HepG2 (cell line): ENCODE results near the gene CELSR3. TPM values are rescaled to one million over a fixed set of nuclear protein-coding genes. Genes with fewer than 3 reads are reported as not detected.

Experiments
- ATF2 ChIP-seq: sonication (generic); formaldehyde crosslinking; IDR thresholded peaks from 2 replicates; pipeline ENCODE4 v1.4.0; 2020; ENCODE audit warnings: missing genetic modification reagents
- ATF5 ChIP-seq: sonication (generic); formaldehyde crosslinking; IDR thresholded peaks from 2 replicates; pipeline ENCODE4 v1.4.0; 2020; ENCODE audit warnings: mild to moderate bottlenecking, low read depth, missing genetic modification reagents
- ATF6 ChIP-seq: sonication (generic); formaldehyde crosslinking; conservative IDR thresholded peaks from 2 replicates; pipeline ENCODE4 v1.4.0; 2020; ENCODE audit warnings: missing genetic modification reagents
- BATF2 ChIP-seq: sonication (generic); formaldehyde crosslinking; IDR thresholded peaks from 2 replicates; pipeline ENCODE4 v1.8.0; 2022; ENCODE audit warnings: mild to moderate bottlenecking, missing genetic modification reagents, moderate library complexity
- CBX2 ChIP-seq, 2 experiments: fragments of 200-600 bp in 1 of 2; sonication (generic); formaldehyde crosslinking in 1 of 2; IDR thresholded peaks; 2 replicates each; pipeline versions ENCODE4 v1.7.0 to v1.8.1; 2018 to 2022; ENCODE audit warnings: low read depth in 2 of 2, low read length in 1 of 2, mild to moderate bottlenecking in 1 of 2, missing genetic modification reagents in 1 of 2
- CEBPB ChIP-seq: IDR thresholded peaks from 2 replicates; pipeline ENCODE4 v1.6.1; 2011; ENCODE audit warnings: low read depth, low read length, improper control_type of control experiment, borderline replicate concordance
- DPF2 ChIP-seq: sonication (generic); formaldehyde crosslinking; IDR thresholded peaks from 2 replicates; pipeline ENCODE4 v1.4.0; 2020; ENCODE audit warnings: mild to moderate bottlenecking, low read depth, missing genetic modification reagents, borderline replicate concordance
- FOXA3 ChIP-seq: IDR thresholded peaks from 2 replicates; pipeline ENCODE4 v1.6.1; 2016; ENCODE audit warnings: missing genetic modification reagents, missing compliant biosample characterization
- GFI1 ChIP-seq: sonication (generic); formaldehyde crosslinking; IDR thresholded peaks from 2 replicates; pipeline ENCODE4 v1.5.0; 2020; ENCODE audit warnings: missing genetic modification reagents, mild to moderate bottlenecking, borderline replicate concordance
- HNRNPLL ChIP-seq: fragments of 200-400 bp; formaldehyde crosslinking; IDR thresholded peaks from 2 replicates; pipeline ENCODE4 v1.6.1; 2017; ENCODE audit warnings: mild to moderate bottlenecking, low read depth, low read length; ENCODE audit not compliant: poor library complexity, severe bottlenecking
- KDM3A ChIP-seq: IDR thresholded peaks from 2 replicates; pipeline ENCODE4 v1.6.1; 2018; ENCODE audit warnings: low read depth, missing compliant biosample characterization
- PCBP2 ChIP-seq: fragments of 200-400 bp; formaldehyde crosslinking; optimal IDR thresholded peaks from 2 replicates; pipeline ENCODE3; 2018; ENCODE audit warnings: low read length, low read depth; ENCODE audit not compliant: poor library complexity, severe bottlenecking
- SCMH1 ChIP-seq: sonication (generic); formaldehyde crosslinking; IDR thresholded peaks from 2 replicates; pipeline ENCODE4 v1.9.0; 2021; ENCODE audit warnings: missing genetic modification reagents, mild to moderate bottlenecking, borderline replicate concordance
- SOX5 ChIP-seq: IDR thresholded peaks from 2 replicates; pipeline ENCODE4 v1.6.1; 2016; ENCODE audit warnings: borderline replicate concordance
- SRY ChIP-seq: sonication (generic); formaldehyde crosslinking; IDR thresholded peaks from 2 replicates; pipeline ENCODE4 v1.8.0; 2022; ENCODE audit warnings: mild to moderate bottlenecking, missing genetic modification reagents
- ZFP37 ChIP-seq: sonication (generic); formaldehyde crosslinking; IDR thresholded peaks from 2 replicates; pipeline ENCODE4 v1.4.0; 2020; ENCODE audit warnings: missing genetic modification reagents, borderline replicate concordance
- ZNF101 ChIP-seq: sonication (generic); formaldehyde crosslinking; IDR thresholded peaks from 2 replicates; pipeline ENCODE4 v1.4.0; 2020; ENCODE audit warnings: mild to moderate bottlenecking, low read depth, missing genetic modification reagents, borderline replicate concordance
- ZNF121 ChIP-seq: sonication (generic); formaldehyde crosslinking; IDR thresholded peaks from 2 replicates; pipeline ENCODE4 v1.5.0; 2020; ENCODE audit warnings: mild to moderate bottlenecking, missing genetic modification reagents
- ZNF564 ChIP-seq: sonication (generic); formaldehyde crosslinking; IDR thresholded peaks from 2 replicates; pipeline ENCODE4 v1.8.1; 2023; ENCODE audit warnings: mild to moderate bottlenecking, missing genetic modification reagents
- ZNF570 ChIP-seq: sonication (generic); formaldehyde crosslinking; IDR thresholded peaks from 2 replicates; pipeline ENCODE4 v1.4.0; 2020; ENCODE audit warnings: mild to moderate bottlenecking, missing genetic modification reagents, borderline replicate concordance
- ZNF629 ChIP-seq: sonication (generic); formaldehyde crosslinking; conservative IDR thresholded peaks from 2 replicates; pipeline ENCODE4 v1.5.0; 2020; ENCODE audit warnings: missing genetic modification reagents
- polyA plus RNA-seq, 8 experiments: library from polyadenylated mRNA; depleted of rRNA in 3 of 8; stranded (reverse) in 7 of 8; unstranded in 1 of 8; fragments of >200 nt; fragmentation: Illumina TruSeq in 4 of 8; extraction: Trizol in 4 of 8; gene quantifications; 2 replicates each; pipeline versions ENCODE4 v1.2.1 to v1.2.3, GENCODE V29; 2011 to 2016; ENCODE audit warnings: low read depth in 4 of 8, missing spikeins in 1 of 8, mixed read lengths in 1 of 8; ENCODE audit not compliant: insufficient read depth in 1 of 8
- total RNA-seq, 5 experiments: library from RNA; depleted of rRNA; stranded (reverse); fragments of >200 nt; fragmentation: Illumina TruSeq; extraction: Trizol; gene quantifications; 2 replicates each; pipeline ENCODE4 v1.2.3, GENCODE V29; 2016; ENCODE audit warnings: low read depth in 1 of 5
- TF ChIP-seq, protein P1 (sequence below): fragments of 450-650 bp; IDR thresholded peaks from 2 replicates; pipeline ENCODE4 v1.6.1; 2016

Gene CELSR3
- total and polyA plus RNA-seq, 2 of the 13 experiments (the other 11 are each of a cell fraction or from before 2014, with no cell fraction given) = 5.4 to 6.7 TPM

- TF ChIP-seq DPF2 (no peak), PCBP2 (no peak), KDM3A (CRISPR knock-in tag) (0 out of 2 replicates have a peak, but pooled peaks have one; percentile 58), HNRNPLL (peak; percentile 90), ZNF121 (CRISPR knock-in tag) (peak; percentile 8; the same call in 1 of the 2 replicates), ZFP37 (CRISPR knock-in tag) (no peak; the same call in 1 of the 2 replicates), ZNF570 (CRISPR knock-in tag) (no peak), SOX5 (CRISPR knock-in tag) (peak; percentile 43), CEBPB (no peak), ZNF564 (CRISPR knock-in tag) (no peak), SRY (CRISPR knock-in tag) (peak; percentile 91), ATF5 (CRISPR knock-in tag) (no peak), GFI1 (CRISPR knock-in tag) (0 out of 2 replicates have a peak, but pooled peaks have one; percentile 53), ATF6 (CRISPR knock-in tag) (no peak), SCMH1 (CRISPR knock-in tag) (no peak), ZNF629 (0 out of 2 replicates have a peak, but pooled peaks have one; percentile 6), ATF2 (CRISPR knock-in tag) (peak; percentile 44; the same call in 1 of the 2 replicates), FOXA3 (CRISPR knock-in tag) (no peak), ZNF101 (peak; percentile 85; the same call in 1 of the 2 replicates), BATF2 (CRISPR knock-in tag) (no peak), CBX2 (IDR thresholded peaks at IDR 0.05; ENCODE audit: low read depth, low read length) (no peak), CBX2 (CRISPR knock-in tag; IDR thresholded peaks at IDR 0.05; ENCODE audit: low read depth) (no peak)
- TF ChIP-seq, protein P1, sequence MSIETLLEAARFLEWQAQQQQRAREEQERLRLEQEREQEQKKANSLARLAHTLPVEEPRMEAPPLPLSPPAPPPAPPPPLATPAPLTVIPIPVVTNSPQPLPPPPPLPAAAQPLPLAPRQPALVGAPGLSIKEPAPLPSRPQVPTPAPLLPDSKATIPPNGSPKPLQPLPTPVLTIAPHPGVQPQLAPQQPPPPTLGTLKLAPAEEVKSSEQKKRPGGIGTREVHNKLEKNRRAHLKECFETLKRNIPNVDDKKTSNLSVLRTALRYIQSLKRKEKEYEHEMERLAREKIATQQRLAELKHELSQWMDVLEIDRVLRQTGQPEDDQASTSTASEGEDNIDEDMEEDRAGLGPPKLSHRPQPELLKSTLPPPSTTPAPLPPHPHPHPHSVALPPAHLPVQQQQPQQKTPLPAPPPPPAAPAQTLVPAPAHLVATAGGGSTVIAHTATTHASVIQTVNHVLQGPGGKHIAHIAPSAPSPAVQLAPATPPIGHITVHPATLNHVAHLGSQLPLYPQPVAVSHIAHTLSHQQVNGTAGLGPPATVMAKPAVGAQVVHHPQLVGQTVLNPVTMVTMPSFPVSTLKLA = no peak
These were observed 53.3 kb downstream of the CELSR3 start, which contains the start of gene UQCRC1 (continued) for GRCh38 chr3:48609088-48610005.
